IMR-90 (cell line): ENCODE results near the gene SLC4A5. TPM values are rescaled to one million over a fixed set of nuclear protein-coding genes. Genes with fewer than 3 reads are reported as not detected.
A peak's percentile ranks its signal among the peaks of the same experiment; 100 is the strongest.

Experiments used
- ATAC-seq: fragments of 200-7000 bp; cut with Tn5 transposase; 2 replicates; pipeline ENCODE4 v1.9.1; 2020; ENCODE audit warnings: low read depth, mild to moderate bottlenecking, moderate library complexity
- BruUV-seq: library from RNA; stranded (reverse); fragments of 400-500 nt; replicated peaks from 2 replicates; lab custom pipeline; 2021; lab: Mats Ljungman, UMichigan
- CTCF ChIA-PET: fragments of 300-600 bp; formaldehyde crosslinking; extraction: SDS; loops from one replicate; lab custom pipeline; 2021; ENCODE audit warnings: antibody characterized with exemption; lab: Yijun Ruan, JAX
- POLR2A ChIA-PET: fragments of 300-600 bp; sonication (Branson Sonifier 250); formaldehyde crosslinking; loops from one replicate; lab custom pipeline; 2022; ENCODE audit warnings: antibody characterized with exemption; ENCODE audit not compliant: unreplicated experiment; lab: Charles Lee
- DNase-seq: peaks from one replicate; pipeline ENCODE4 v3.0.0; 2013
- H2AFZ ChIP-seq: replicated peaks from 2 replicates; pipeline ENCODE3; 2013; ENCODE audit warnings: low read length, mild to moderate bottlenecking; ENCODE audit not compliant: poor library complexity
- H2AK5ac ChIP-seq: 2 replicates; pipeline ENCODE4 v1.6.1; 2013; ENCODE audit warnings: low read depth, low read length, inconsistent platforms
- H2AK9ac ChIP-seq: replicated peaks from 2 replicates; pipeline ENCODE3; 2013; ENCODE audit warnings: mild to moderate bottlenecking, low read depth, low read length, moderate library complexity; ENCODE audit not compliant: poor library complexity
- H2BK120ac ChIP-seq: 2 replicates; pipeline ENCODE4 v1.6.1; 2013; ENCODE audit warnings: low read depth, low read length, inconsistent platforms
- H2BK15ac ChIP-seq: 3 replicates; pipeline ENCODE4 v1.6.1; 2013; ENCODE audit warnings: low read depth, low read length, inconsistent platforms
- H2BK20ac ChIP-seq: 2 replicates; pipeline ENCODE4 v1.6.1; 2013; ENCODE audit warnings: low read depth, mild to moderate bottlenecking, inconsistent platforms, low read length, moderate library complexity
- H2BK5ac ChIP-seq: 2 replicates; pipeline ENCODE4 v1.6.1; 2013; ENCODE audit warnings: mild to moderate bottlenecking, low read depth, low read length, inconsistent platforms; ENCODE audit not compliant: poor library complexity, severe bottlenecking
- H3K14ac ChIP-seq: replicated peaks from 2 replicates; pipeline ENCODE4 v1.6.1; 2013; ENCODE audit warnings: low read depth, low read length, inconsistent platforms
- H3K18ac ChIP-seq: 2 replicates; pipeline ENCODE4 v1.6.1; 2013; ENCODE audit warnings: low read depth, low read length, control low read depth
- H3K23ac ChIP-seq: 2 replicates; pipeline ENCODE4 v1.6.1; 2013; ENCODE audit warnings: low read depth, low read length, inconsistent platforms
- H3K27ac ChIP-seq: 2 replicates; pipeline ENCODE4 v1.5.1; 2013; ENCODE audit warnings: mild to moderate bottlenecking, control low read depth, low read length; ENCODE audit not compliant: insufficient read depth
- H3K27me3 ChIP-seq: 2 replicates; pipeline ENCODE4 v1.6.1; 2013; ENCODE audit warnings: low read length; ENCODE audit not compliant: control insufficient read depth, insufficient read depth
- H3K36me3 ChIP-seq: 2 replicates; pipeline ENCODE4 v1.6.1; 2013; ENCODE audit warnings: low read length, mixed read lengths; ENCODE audit not compliant: control insufficient read depth, insufficient read depth
- H3K4ac ChIP-seq: 2 replicates; pipeline ENCODE4 v1.6.1; 2013; ENCODE audit warnings: low read depth, low read length, inconsistent platforms
- H3K4me1 ChIP-seq: 2 replicates; pipeline ENCODE4 v1.6.1; 2013; ENCODE audit warnings: low read length, mixed read lengths; ENCODE audit not compliant: control insufficient read depth, insufficient read depth
- H3K4me2 ChIP-seq: 2 replicates; pipeline ENCODE4 v1.6.1; 2013; ENCODE audit warnings: low read depth, mild to moderate bottlenecking, control low read depth, low read length, moderate library complexity
- H3K4me3 ChIP-seq: 2 replicates; pipeline ENCODE4 v1.5.1; 2013; ENCODE audit warnings: low read depth, mild to moderate bottlenecking, control low read depth, low read length, moderate library complexity; ENCODE audit not compliant: insufficient read depth
- H3K56ac ChIP-seq: 2 replicates; pipeline ENCODE4 v1.6.1; 2013; ENCODE audit warnings: low read length, inconsistent platforms; ENCODE audit not compliant: insufficient read depth; ENCODE audit errors: extremely low read depth
- H3K79me1 ChIP-seq, 2 experiments: 2 replicates each; pipeline ENCODE4 v1.6.1; 2013; ENCODE audit warnings: low read length in 2 of 2, inconsistent platforms in 1 of 2, low read depth in 1 of 2
- H3K9ac ChIP-seq: 2 replicates; pipeline ENCODE4 v1.6.1; 2013; ENCODE audit warnings: low read depth, low read length, control low read depth
- H3K9me1 ChIP-seq: 2 replicates; pipeline ENCODE4 v1.6.1; 2013; ENCODE audit warnings: low read length, inconsistent platforms; ENCODE audit not compliant: insufficient read depth
- H3K9me3 ChIP-seq: 2 replicates; pipeline ENCODE4 v1.6.1; 2013; ENCODE audit warnings: low read length; ENCODE audit not compliant: control insufficient read depth, insufficient read depth
- H4K20me1 ChIP-seq: 2 replicates; pipeline ENCODE4 v1.6.1; 2013; ENCODE audit warnings: low read length, inconsistent platforms; ENCODE audit not compliant: insufficient read depth
- H4K5ac ChIP-seq: 2 replicates; pipeline ENCODE4 v1.6.1; 2013; ENCODE audit warnings: mild to moderate bottlenecking, low read depth, low read length, control low read depth
- H4K8ac ChIP-seq, 2 experiments: 2 replicates each; pipeline ENCODE4 v1.6.1; 2013; ENCODE audit warnings: low read depth in 2 of 2, low read length in 2 of 2, control low read depth in 1 of 2, inconsistent platforms in 1 of 2
- H4K91ac ChIP-seq: 2 replicates; pipeline ENCODE4 v1.6.1; 2013; ENCODE audit warnings: low read depth, low read length, inconsistent platforms; ENCODE audit not compliant: insufficient read depth
- BHLHE40 ChIP-seq: fragments of 150-350 bp; IDR thresholded peaks from 2 replicates; pipeline ENCODE4 v1.6.1; 2016; ENCODE audit warnings: mild to moderate bottlenecking, low read depth, low read length
- CHD1 ChIP-seq: IDR thresholded peaks from 2 replicates; pipeline ENCODE4 v1.6.1; 2012; ENCODE audit warnings: low read depth, low read length, improper control_type of control experiment
- FOS ChIP-seq: fragments of 150-350 bp; IDR thresholded peaks from 2 replicates; pipeline ENCODE4 v1.6.1; 2016; ENCODE audit warnings: low read depth, low read length
- MAFK ChIP-seq: IDR thresholded peaks from 2 replicates; pipeline ENCODE4 v1.6.1; 2012; ENCODE audit warnings: low read depth, low read length, improper control_type of control experiment
- MAZ ChIP-seq: IDR thresholded peaks from 2 replicates; pipeline ENCODE4 v1.6.1; 2012; ENCODE audit warnings: low read depth, mild to moderate bottlenecking, low read length, improper control_type of control experiment, moderate library complexity, borderline replicate concordance
- MXI1 ChIP-seq: IDR thresholded peaks from 2 replicates; pipeline ENCODE4 v1.6.1; 2012; ENCODE audit warnings: low read depth, mild to moderate bottlenecking, low read length, moderate library complexity, borderline replicate concordance
- POLR2A ChIP-seq: IDR thresholded peaks from 2 replicates; pipeline ENCODE4 v1.6.1; 2012; ENCODE audit warnings: mild to moderate bottlenecking, low read depth, low read length
- RCOR1 ChIP-seq: IDR thresholded peaks from 2 replicates; pipeline ENCODE4 v1.6.1; 2012; ENCODE audit warnings: mild to moderate bottlenecking, low read length, improper control_type of control experiment; ENCODE audit not compliant: insufficient replicate concordance
- RFX5 ChIP-seq: IDR thresholded peaks from 2 replicates; pipeline ENCODE4 v1.8.0; 2012; ENCODE audit warnings: low read depth, mild to moderate bottlenecking, low read length, moderate library complexity
- USF2 ChIP-seq: fragments of 150-350 bp; IDR thresholded peaks from 2 replicates; pipeline ENCODE4 v1.6.1; 2017; ENCODE audit warnings: mild to moderate bottlenecking, antibody characterized with exemption, low read length, low read depth
- WGBS, 2 experiments: methylation state at CpG; one replicate each; pipeline versions ENCODE4 v1.1.5 to v1.1.7; 2013; ENCODE audit warnings: missing lambda C conversion rate in 2 of 2; ENCODE audit not compliant: insufficient read length in 1 of 2; ENCODE audit errors: extremely low coverage in 2 of 2; 5-methylcytosine and 5-hydroxymethylcytosine counted together
- dilution Hi-C: fragments of 300-500 bp; cut with HindIII; formaldehyde crosslinking; loops from one replicate; pipeline ENCODE4 v1.14.3; 2018; ENCODE audit warnings: low sequenced_read_pairs; ENCODE audit not compliant: unreplicated experiment
- in situ Hi-C: fragments of 300-500 bp; cut with MboI; formaldehyde crosslinking; loops from 3 replicates; pipeline ENCODE4 v1.14.3; 2019; ENCODE audit warnings: low sequenced_read_pairs, inconsistent platforms, mixed read lengths
- intact Hi-C: fragments of 100-400 bp; cut with micrococcal nuclease; formaldehyde crosslinking; loops from 2 replicates; pipeline ENCODE4 v1.10.0; 2022
- polyA plus RNA-seq, 3 experiments: library from polyadenylated mRNA; depleted of rRNA; stranded (reverse); fragments of >200 nt; gene quantifications; 2 replicates each; pipeline ENCODE4 v1.2.3, GENCODE V29; 2012; ENCODE audit warnings: low replicate concordance in 1 of 3
- total RNA-seq: library from RNA; depleted of rRNA; stranded (reverse); fragments of >200 nt; gene quantifications from 2 replicates; pipeline ENCODE4 v1.2.3, GENCODE V29; 2012
- TF ChIP-seq, protein P1 (sequence below): conservative IDR thresholded peaks from 2 replicates; pipeline ENCODE4 v1.5.1; 2012; ENCODE audit warnings: mild to moderate bottlenecking, low read depth, low read length, improper control_type of control experiment

The SLC4A5 gene
- total and polyA plus RNA-seq, 2 of the 4 experiments (the other 2 are of a cell fraction), result 0.18 to 0.22 TPM

DNA sequence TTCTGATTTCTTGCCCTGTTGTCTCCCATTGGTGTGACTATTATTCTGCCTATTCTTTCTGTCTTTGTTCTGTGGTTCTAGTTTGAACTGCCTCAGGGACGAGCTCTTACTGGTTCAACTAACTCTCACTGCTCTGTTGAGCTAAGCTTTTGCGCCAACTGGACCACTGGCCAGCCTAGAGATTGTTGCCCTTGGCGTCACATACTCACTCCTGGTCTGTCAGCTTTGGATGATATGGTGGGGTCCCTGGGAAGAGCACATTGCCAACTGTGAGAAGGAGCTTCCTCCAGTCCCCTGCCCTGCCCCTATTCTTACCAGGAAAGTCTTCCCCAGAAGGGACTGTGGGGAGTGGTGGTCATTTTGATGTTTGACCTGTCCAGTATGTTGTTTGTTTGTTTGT, 138.8 kb downstream of the SLC4A5 start:
- WGBS, 2 experiments, result no CpG with 5 or more reads among the region's 3 CpGs
- H3K4me3 ChIP-seq, result no peak overlapping the region
- no peak overlapping the region for H2AK5ac ChIP-seq
- H4K8ac ChIP-seq, result peak overlapping the region in 1 of 2 experiments; percentile 24; a peak in 1 of 4 replicates
- no peak overlapping the region for H3K56ac ChIP-seq
- no peak overlapping the region for H3K4ac ChIP-seq
- H3K79me1 ChIP-seq, result peaks cover 19 to 78% of the 10 kb centered on the region in 2 experiments
- no peak overlapping the region for H2BK20ac ChIP-seq
- POLR2A ChIA-PET, result interaction anchor here (0.6 kb wide), 1 partner anchor 40 kb away, joined by 3 read pairs; no protein-coding TSS in a partner anchor
- CTCF ChIA-PET, result no interaction called here
- peaks cover 34% of the 10 kb centered on the region for H3K9me1 ChIP-seq
- in situ Hi-C loops, result no loop called here
- no peak overlapping the region for H3K27ac ChIP-seq
- intact Hi-C loops, result no loop called here
- DNase-seq (no peak), ATAC-seq (no peak)
- H2BK5ac ChIP-seq, result no peak overlapping the region
- H4K20me1 ChIP-seq, result peaks cover 90% of the 10 kb centered on the region
- H3K27me3 ChIP-seq, result no peaks in the 10 kb centered on the region
- H2BK15ac ChIP-seq, result no peak overlapping the region; the same call in 2 of the 3 replicates
- H3K4me1 ChIP-seq, result peaks cover 12% of the 10 kb centered on the region
- H2AK9ac ChIP-seq, result no peak overlapping the region
- TF ChIP-seq, protein P1, sequence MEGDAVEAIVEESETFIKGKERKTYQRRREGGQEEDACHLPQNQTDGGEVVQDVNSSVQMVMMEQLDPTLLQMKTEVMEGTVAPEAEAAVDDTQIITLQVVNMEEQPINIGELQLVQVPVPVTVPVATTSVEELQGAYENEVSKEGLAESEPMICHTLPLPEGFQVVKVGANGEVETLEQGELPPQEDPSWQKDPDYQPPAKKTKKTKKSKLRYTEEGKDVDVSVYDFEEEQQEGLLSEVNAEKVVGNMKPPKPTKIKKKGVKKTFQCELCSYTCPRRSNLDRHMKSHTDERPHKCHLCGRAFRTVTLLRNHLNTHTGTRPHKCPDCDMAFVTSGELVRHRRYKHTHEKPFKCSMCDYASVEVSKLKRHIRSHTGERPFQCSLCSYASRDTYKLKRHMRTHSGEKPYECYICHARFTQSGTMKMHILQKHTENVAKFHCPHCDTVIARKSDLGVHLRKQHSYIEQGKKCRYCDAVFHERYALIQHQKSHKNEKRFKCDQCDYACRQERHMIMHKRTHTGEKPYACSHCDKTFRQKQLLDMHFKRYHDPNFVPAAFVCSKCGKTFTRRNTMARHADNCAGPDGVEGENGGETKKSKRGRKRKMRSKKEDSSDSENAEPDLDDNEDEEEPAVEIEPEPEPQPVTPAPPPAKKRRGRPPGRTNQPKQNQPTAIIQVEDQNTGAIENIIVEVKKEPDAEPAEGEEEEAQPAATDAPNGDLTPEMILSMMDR, result no peak
- TF ChIP-seq MXI1, result no peak
- no peak for TF ChIP-seq RFX5
- TF ChIP-seq POLR2A, result no peak
- no peak for TF ChIP-seq MAFK
- TF ChIP-seq MAZ, result no peak
- TF ChIP-seq FOS, result no peak
- TF ChIP-seq CHD1, result no peak
- no peak for TF ChIP-seq BHLHE40
- TF ChIP-seq RCOR1, result no peak
- no peak for TF ChIP-seq USF2
- H2AFZ ChIP-seq, result no peak overlapping the region
- H3K36me3 ChIP-seq, result peaks cover 24% of the 10 kb centered on the region
- H3K18ac ChIP-seq, result no peak overlapping the region
- H3K9ac ChIP-seq, result no peak overlapping the region
- 0 out of 2 replicates have a peak overlapping the region, but pooled peaks have one; percentile 9 for H3K23ac ChIP-seq
- peak overlapping the region; percentile 29; the same call in 1 of the 2 replicates for H3K14ac ChIP-seq
- no peak overlapping the region for H4K5ac ChIP-seq
- H4K91ac ChIP-seq, result no peak overlapping the region
- no peak overlapping the region for H3K4me2 ChIP-seq
- no peak overlapping the region for H2BK120ac ChIP-seq
- H3K9me3 ChIP-seq, result no peaks in the 10 kb centered on the region
- dilution Hi-C loops, result no loop called here
- no TSS peak for BruUV-seq
